Measurements from ENCODE around the gene TTF2.

DNA sequence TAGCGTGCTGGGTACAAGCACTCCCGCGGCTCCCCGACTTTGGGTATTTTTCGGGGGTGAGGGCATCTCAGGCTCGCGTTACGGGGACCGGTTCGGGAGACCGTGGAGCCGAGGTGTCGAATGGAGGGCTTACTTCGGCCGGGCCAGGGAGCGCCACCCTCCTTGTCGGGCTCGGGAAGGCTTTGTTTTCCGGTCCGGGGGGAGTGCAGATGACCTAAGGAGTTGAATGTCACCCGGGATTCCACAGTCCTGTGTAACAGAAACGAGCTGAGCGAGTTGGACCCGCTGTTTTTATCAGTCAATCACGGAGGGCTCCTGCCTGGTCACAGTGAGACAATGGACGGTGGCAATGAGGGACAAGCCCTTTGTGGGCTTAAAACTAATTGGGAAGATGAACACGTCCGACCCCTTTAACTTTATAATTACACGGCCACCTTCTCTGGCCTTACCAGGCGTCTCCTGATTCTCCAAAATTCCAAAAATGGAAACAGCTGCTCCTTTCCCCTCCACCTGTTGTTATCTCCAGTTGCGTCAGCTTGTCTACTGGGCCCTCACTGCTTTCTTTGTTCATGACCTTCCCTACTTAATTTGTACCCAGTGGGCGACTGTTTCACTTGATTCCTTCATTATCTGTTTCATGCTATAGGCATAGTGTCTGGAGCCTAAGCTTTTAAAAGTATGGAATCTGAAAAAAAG is 62.4 kb downstream of the TTF2 start:
- no peak for TF ChIP-seq EP300 (IDR thresholded peaks at IDR 0.05)
- TF ChIP-seq POLR2AphosphoS5 (IDR thresholded peaks at IDR 0.05) = no peak
- TF ChIP-seq CTCF (IDR thresholded peaks at IDR 0.05) = no peak
- TF ChIP-seq POLR2A (IDR thresholded peaks at IDR 0.05; ENCODE audit: low read depth) = no peak
